K562 (cell line): ENCODE measurements around the gene PKD1. TPM values are rescaled to one million over a fixed set of nuclear protein-coding genes. Genes with fewer than 3 reads are reported as not detected.
A peak's percentile ranks its signal among the peaks of the same experiment; 100 is the strongest.

ENCODE experiments used
- C11orf30 ChIP-seq: fragments of 450-650 bp; IDR thresholded peaks from 2 replicates; pipeline ENCODE4 v1.6.1; 2016; ENCODE audit warnings: low read depth, mild to moderate bottlenecking
- CEBPZ ChIP-seq: fragments of 150-350 bp; IDR thresholded peaks from 2 replicates; pipeline ENCODE4 v1.6.1; 2014; ENCODE audit warnings: low read depth, mild to moderate bottlenecking, low read length, borderline replicate concordance
- CREB3L1 ChIP-seq: fragments of 450-650 bp; IDR thresholded peaks from 2 replicates; pipeline ENCODE4 v1.6.1; 2014; ENCODE audit warnings: low read depth, mild to moderate bottlenecking, moderate library complexity, borderline replicate concordance
- FOXK2 ChIP-seq, 2 experiments: fragments of 450-650 bp; IDR thresholded peaks in 1 of 2; conservative IDR thresholded peaks in 1 of 2; 2 replicates each; pipeline ENCODE4 v1.6.1; 2016; ENCODE audit warnings: low read depth in 2 of 2, mild to moderate bottlenecking in 1 of 2
- GABPA ChIP-seq: fragments of 200-800 bp; sonication (Bioruptor generic); conservative IDR thresholded peaks from 2 replicates; pipeline ENCODE4 v1.6.1; 2016; ENCODE audit warnings: low read depth, missing genetic modification characterization, missing compliant biosample characterization
- MAX ChIP-seq: sonication (generic); formaldehyde crosslinking; IDR thresholded peaks from 2 replicates; pipeline ENCODE4 v1.9.0; 2022; ENCODE audit warnings: mild to moderate bottlenecking, missing genetic modification reagents
- MAZ ChIP-seq, 2 experiments: fragments of 450-650 bp in 1 of 2; sonication (generic) in 1 of 2; formaldehyde crosslinking; IDR thresholded peaks in 1 of 2; conservative IDR thresholded peaks in 1 of 2; 2 replicates each; pipeline versions ENCODE4 v1.4.0 to v1.5.0; 2020; ENCODE audit warnings: mild to moderate bottlenecking in 1 of 2, missing genetic modification reagents in 1 of 2
- MBD2 ChIP-seq: sonication (generic); IDR thresholded peaks from 2 replicates; pipeline ENCODE4 v1.6.1; 2016; ENCODE audit warnings: low read depth, borderline replicate concordance
- MNT ChIP-seq, 2 experiments: fragments of 450-650 bp; conservative IDR thresholded peaks; 2 replicates each; pipeline ENCODE4 v1.6.1; 2017; ENCODE audit warnings: mild to moderate bottlenecking in 2 of 2, moderate library complexity in 2 of 2
- POU5F1 ChIP-seq: fragments of 150-350 bp; IDR thresholded peaks from 2 replicates; pipeline ENCODE4 v1.6.1; 2014; ENCODE audit warnings: borderline replicate concordance, low read length, low read depth, mild to moderate bottlenecking; ENCODE audit not compliant: partially characterized antibody
- RCOR1 ChIP-seq, 2 experiments: IDR thresholded peaks; 2 replicates each; pipeline ENCODE4 v1.6.1; 2012; ENCODE audit warnings: low read depth in 2 of 2, low read length in 2 of 2, borderline replicate concordance in 1 of 2, improper control_type of control experiment in 1 of 2
- RNF219 ChIP-seq: fragments of 250-450 bp; sonication (Bioruptor Pico); IDR thresholded peaks from 2 replicates; pipeline ENCODE4 v1.5.0; 2022; ENCODE audit warnings: mild to moderate bottlenecking
- TAL1 ChIP-seq: fragments of 450-650 bp; IDR thresholded peaks from 2 replicates; pipeline ENCODE4 v1.6.1; 2016; ENCODE audit warnings: mild to moderate bottlenecking
- polyA plus RNA-seq, 8 experiments: library from polyadenylated mRNA; depleted of rRNA in 4 of 8; stranded (reverse) in 5 of 8; unstranded in 3 of 8; fragments of >200 nt; fragmentation: Nextera tagmentation in 2 of 8; fragmentation: Illumina TruSeq in 1 of 8; extraction: Ambion mirVana in 2 of 8; extraction: Trizol in 1 of 8; gene quantifications; 2 replicates each; pipeline versions ENCODE4 v1.2.1 to v1.2.3, GENCODE V29; 2011 to 2014; ENCODE audit warnings: inconsistent platforms in 1 of 8, missing spikeins in 1 of 8
- total RNA-seq, 7 experiments: library from RNA; depleted of rRNA in 6 of 7; stranded (reverse); fragments of >200 nt in 6 of 7; fragmentation: Illumina TruSeq in 2 of 7; extraction: Trizol in 2 of 7; gene quantifications; 2 replicates each; pipeline versions ENCODE4 v1.2.1 to v1.2.3, GENCODE V29; 2011 to 2021; ENCODE audit warnings: low replicate concordance in 1 of 7
- TF ChIP-seq, protein P1 (sequence below): sonication (generic); formaldehyde crosslinking; IDR thresholded peaks from 2 replicates; pipeline ENCODE4 v1.8.0; 2022; ENCODE audit warnings: mild to moderate bottlenecking, missing genetic modification reagents

PKD1 gene
- total and polyA plus RNA-seq, 9 of the 15 experiments (the other 6 are each of a cell fraction or from before 2014, with no cell fraction given): 0.23 to 93.5 (median 12.6) TPM

DNA sequence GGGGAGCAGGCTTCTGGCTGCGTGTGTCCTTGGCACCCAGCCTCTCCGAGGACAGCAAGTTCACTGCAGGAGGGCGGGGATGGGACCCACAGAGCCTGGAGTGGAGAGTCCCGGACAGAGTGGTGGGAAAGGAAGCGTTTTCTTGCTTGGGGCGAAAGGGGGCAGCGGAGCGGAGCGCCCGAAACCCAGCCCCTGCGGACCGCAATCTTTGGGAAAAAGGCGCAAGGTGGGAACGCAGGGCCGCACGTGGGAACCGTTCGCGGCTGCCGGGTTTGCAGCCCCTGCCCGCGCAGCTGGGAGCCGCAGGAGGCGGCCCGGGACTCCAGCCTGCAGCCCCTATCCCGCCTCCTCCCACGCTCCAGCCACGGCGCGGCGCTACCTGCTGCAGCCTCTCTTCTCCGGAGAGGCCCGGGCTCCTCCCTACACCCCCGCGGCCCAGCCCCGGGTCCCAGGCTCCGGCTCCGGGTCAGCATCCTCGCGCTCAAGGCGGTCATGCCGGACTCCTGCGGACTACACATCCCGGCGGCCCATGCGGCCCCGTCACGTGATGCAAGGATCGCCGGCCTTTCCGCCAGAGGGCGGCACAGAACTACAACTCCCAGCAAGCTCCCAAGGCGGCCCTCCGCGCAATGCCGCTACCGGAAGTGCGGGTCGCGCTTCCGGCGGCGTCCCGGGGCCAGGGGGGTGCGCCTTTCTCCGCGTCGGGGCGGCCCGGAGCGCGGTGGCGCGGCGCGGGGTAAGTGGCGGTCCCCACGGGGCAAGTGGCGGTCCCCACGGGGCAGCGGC is 88.2 kb downstream of the PKD1 start, which contains the start of the genes NTHL1 and TSC2 (continued):
- peak; percentile 89 to 93 for TF ChIP-seq MNT (conservative IDR thresholded peaks at IDR 0.05)
- peak; percentile 94 for TF ChIP-seq CREB3L1
- peak; percentile 99 for TF ChIP-seq GABPA (tag)
- TF ChIP-seq MBD2: peak; percentile 95
- no peak for TF ChIP-seq RNF219 (CRISPR knock-in tag)
- TF ChIP-seq, protein P1, sequence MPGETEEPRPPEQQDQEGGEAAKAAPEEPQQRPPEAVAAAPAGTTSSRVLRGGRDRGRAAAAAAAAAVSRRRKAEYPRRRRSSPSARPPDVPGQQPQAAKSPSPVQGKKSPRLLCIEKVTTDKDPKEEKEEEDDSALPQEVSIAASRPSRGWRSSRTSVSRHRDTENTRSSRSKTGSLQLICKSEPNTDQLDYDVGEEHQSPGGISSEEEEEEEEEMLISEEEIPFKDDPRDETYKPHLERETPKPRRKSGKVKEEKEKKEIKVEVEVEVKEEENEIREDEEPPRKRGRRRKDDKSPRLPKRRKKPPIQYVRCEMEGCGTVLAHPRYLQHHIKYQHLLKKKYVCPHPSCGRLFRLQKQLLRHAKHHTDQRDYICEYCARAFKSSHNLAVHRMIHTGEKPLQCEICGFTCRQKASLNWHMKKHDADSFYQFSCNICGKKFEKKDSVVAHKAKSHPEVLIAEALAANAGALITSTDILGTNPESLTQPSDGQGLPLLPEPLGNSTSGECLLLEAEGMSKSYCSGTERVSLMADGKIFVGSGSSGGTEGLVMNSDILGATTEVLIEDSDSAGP (CRISPR knock-in tag): no peak
- peak in 1 of 2 experiments; percentile 38; a peak in 1 of 4 replicates for TF ChIP-seq RCOR1 (IDR thresholded peaks at IDR 0.05; ENCODE audit: borderline replicate concordance in 1 of 2, low read depth in 2 of 2, low read length in 2 of 2)
- TF ChIP-seq MAX (CRISPR knock-in tag): peak; percentile 87
- TF ChIP-seq CEBPZ: no peak
- TF ChIP-seq POU5F1: peak; percentile 89
- TF ChIP-seq C11orf30: peak; percentile 73
- peak; percentile 71 to 90; a peak in 3 of 4 replicates for TF ChIP-seq MAZ (CRISPR knock-in tag; conservative IDR thresholded peaks at IDR 0.05 in 1 of 2, IDR thresholded peaks at IDR 0.05 in 1 of 2)
- TF ChIP-seq TAL1: no peak
- TF ChIP-seq FOXK2 (conservative IDR thresholded peaks at IDR 0.05 in 1 of 2, IDR thresholded peaks at IDR 0.05 in 1 of 2; ENCODE audit: low read depth in 2 of 2): peak in 1 of 2 experiments; percentile 51; a peak in 1 of 4 replicates
